Neural cell (in vitro differentiated cells): ENCODE results near the gene ALDH1A1. TPM values are rescaled to one million over a fixed set of nuclear protein-coding genes. Genes with fewer than 3 reads are reported as not detected.

ENCODE experiments used
- H2AFZ ChIP-seq: fragments of 200-600, 300-800 bp; sonication (generic), shearing (Covaris generic); 2 replicates; pipeline ENCODE4 v1.6.0; 2014; ENCODE audit warnings: low read depth, mild to moderate bottlenecking, antibody characterized with exemption, low read length, moderate library complexity
- H3F3A ChIP-seq: fragments of 200-600 bp; shearing (Covaris generic); 2 replicates; pipeline ENCODE4 v1.6.1; 2016; ENCODE audit warnings: mild to moderate bottlenecking, moderate library complexity, mixed read lengths, antibody characterized with exemption, low read length; ENCODE audit not compliant: insufficient read depth, poor library complexity, severe bottlenecking
- H3K27ac ChIP-seq: fragments of 200-600, 300-800 bp; sonication (generic), shearing (Covaris generic); 2 replicates; pipeline ENCODE4 v1.5.1; 2014; ENCODE audit warnings: mild to moderate bottlenecking, low read length, moderate library complexity
- H3K27me3 ChIP-seq: fragments of 300-800, 200-600 bp; sonication (generic), shearing (Covaris generic); 2 replicates; pipeline ENCODE4 v1.6.0; 2014; ENCODE audit warnings: mild to moderate bottlenecking, low read depth, low read length, moderate library complexity; ENCODE audit not compliant: insufficient read depth
- H3K36me3 ChIP-seq: fragments of 300-800, 200-600 bp; sonication (generic), shearing (Covaris generic); 2 replicates; pipeline ENCODE4 v1.5.1; 2014; ENCODE audit warnings: mild to moderate bottlenecking, antibody characterized with exemption, low read length, moderate library complexity; ENCODE audit not compliant: insufficient read depth
- H3K4me2 ChIP-seq: fragments of 300-800, 200-600 bp; sonication (generic), shearing (Covaris generic); 2 replicates; pipeline ENCODE4 v1.6.0; 2014; ENCODE audit warnings: mild to moderate bottlenecking, low read length
- H3K4me3 ChIP-seq: fragments of 300-800, 200-600 bp; sonication (generic), shearing (Covaris generic); 2 replicates; pipeline ENCODE4 v1.5.1; 2014; ENCODE audit warnings: mild to moderate bottlenecking, low read length, moderate library complexity
- H3K79me2 ChIP-seq: fragments of 200-600 bp; shearing (Covaris generic); replicated peaks from 2 replicates; pipeline ENCODE4 v1.6.0; 2014; ENCODE audit warnings: mild to moderate bottlenecking, low read length, moderate library complexity; ENCODE audit not compliant: insufficient read depth
- H3K9ac ChIP-seq: fragments of 300-800, 200-600 bp; sonication (generic), shearing (Covaris generic); 2 replicates; pipeline ENCODE4 v1.6.1; 2016; ENCODE audit warnings: mild to moderate bottlenecking, low read length, mixed read lengths
- H3K9me2 ChIP-seq: fragments of 200-600 bp; shearing (Covaris generic); 2 replicates; pipeline ENCODE4 v1.6.1; 2016; ENCODE audit warnings: mild to moderate bottlenecking, low read length, mixed read lengths; ENCODE audit not compliant: insufficient read depth
- H3K9me3 ChIP-seq: fragments of 200-600, 300-800 bp; sonication (generic), shearing (Covaris generic); 2 replicates; pipeline ENCODE4 v1.6.1; 2016; ENCODE audit warnings: mild to moderate bottlenecking, mixed run types, low read length, moderate library complexity, mixed read lengths
- H4K20me1 ChIP-seq: fragments of 200-600 bp; shearing (Covaris generic); 2 replicates; pipeline ENCODE4 v1.6.1; 2016; ENCODE audit warnings: mild to moderate bottlenecking, mixed run types; ENCODE audit not compliant: insufficient read depth
- CTCF ChIP-seq: fragments of 450-650 bp; IDR thresholded peaks from 2 replicates; pipeline ENCODE4 v1.5.1; 2014; ENCODE audit warnings: antibody characterized with exemption, mild to moderate bottlenecking, moderate library complexity; ENCODE audit not compliant: poor library complexity, severe bottlenecking
- EP300 ChIP-seq: fragments of 450-650 bp; conservative IDR thresholded peaks from 2 replicates; pipeline ENCODE4 v1.6.1; 2014; ENCODE audit warnings: antibody characterized with exemption, mild to moderate bottlenecking, moderate library complexity; ENCODE audit not compliant: poor library complexity, severe bottlenecking
- EZH2 ChIP-seq: fragments of 200-600, 300-800 bp; shearing (Covaris generic), sonication (generic); IDR thresholded peaks from 2 replicates; pipeline ENCODE4 v1.6.1; 2014; ENCODE audit warnings: antibody characterized with exemption, low read length, borderline replicate concordance, mild to moderate bottlenecking; ENCODE audit not compliant: insufficient read depth, poor library complexity, severe bottlenecking
- MXI1 ChIP-seq: fragments of 450-650 bp; conservative IDR thresholded peaks from 2 replicates; pipeline ENCODE4 v1.6.1; 2014; ENCODE audit warnings: antibody characterized with exemption, mild to moderate bottlenecking; ENCODE audit not compliant: poor library complexity, severe bottlenecking
- POLR2AphosphoS5 ChIP-seq: IDR thresholded peaks from 2 replicates; pipeline ENCODE4 v1.6.1; 2012
- RAD21 ChIP-seq: fragments of 450-650 bp; conservative IDR thresholded peaks from 2 replicates; pipeline ENCODE4 v1.6.1; 2014; ENCODE audit warnings: antibody characterized with exemption, mild to moderate bottlenecking, moderate library complexity
- REST ChIP-seq: IDR thresholded peaks from 2 replicates; pipeline ENCODE4 v1.6.1; 2012; ENCODE audit warnings: borderline replicate concordance
- SMC3 ChIP-seq: fragments of 450-650 bp; conservative IDR thresholded peaks from 2 replicates; pipeline ENCODE4 v1.6.1; 2014; ENCODE audit warnings: antibody characterized with exemption, mild to moderate bottlenecking, moderate library complexity; ENCODE audit not compliant: poor library complexity
- TAF1 ChIP-seq: IDR thresholded peaks from 2 replicates; pipeline ENCODE4 v1.6.1; 2012; ENCODE audit warnings: low read depth
- polyA plus RNA-seq: library from polyadenylated mRNA; depleted of rRNA; stranded (reverse); fragments of >200 nt; gene quantifications from 2 replicates; pipeline ENCODE4 v1.2.3, GENCODE V29; 2014

The ALDH1A1 gene
- polyA plus RNA-seq, 1 donor from 2014 or later: not detected

DNA sequence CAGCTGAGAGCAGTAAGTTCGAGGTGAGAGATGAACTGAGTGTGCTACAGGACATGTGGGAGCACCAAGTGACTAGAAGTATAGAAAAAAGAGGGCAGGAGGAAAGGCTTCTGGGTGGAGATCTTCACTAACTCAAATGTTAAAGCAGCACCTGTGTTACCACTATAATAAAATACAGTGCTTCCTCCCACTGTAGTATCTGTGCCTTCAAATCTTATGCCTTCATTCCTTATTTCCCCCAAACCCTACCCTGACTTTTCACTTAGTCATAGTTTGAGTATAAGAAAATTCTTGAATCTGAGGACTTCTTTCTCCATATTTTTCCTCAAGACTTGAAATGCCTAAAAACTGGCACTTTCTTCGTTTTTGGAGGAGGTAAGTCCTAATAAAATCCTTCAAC, 61.8 kb downstream of the ALDH1A1 start:
- TF ChIP-seq EZH2: no peak
- TF ChIP-seq EP300: no peak
- TF ChIP-seq REST: no peak
- TF ChIP-seq SMC3: no peak
- TF ChIP-seq RAD21: no peak
- no peak for TF ChIP-seq MXI1
- no peak for TF ChIP-seq CTCF
- no peak for TF ChIP-seq POLR2AphosphoS5
- TF ChIP-seq TAF1: no peak
- Histone ChIP-seq H3K36me3 (no peaks in the 10 kb centered on the region), H3K9ac (no peak overlapping the region), H4K20me1 (no peaks in the 10 kb centered on the region), H2AFZ (no peak overlapping the region), H3F3A (no peaks in the 10 kb centered on the region), H3K9me3 (peaks cover 3% of the 10 kb centered on the region), H3K4me3 (no peak overlapping the region), H3K79me2 (no peaks in the 10 kb centered on the region), H3K9me2 (no peaks in the 10 kb centered on the region), H3K27me3 (no peaks in the 10 kb centered on the region), H3K4me2 (no peak overlapping the region), H3K27ac (no peak overlapping the region)

DNA sequence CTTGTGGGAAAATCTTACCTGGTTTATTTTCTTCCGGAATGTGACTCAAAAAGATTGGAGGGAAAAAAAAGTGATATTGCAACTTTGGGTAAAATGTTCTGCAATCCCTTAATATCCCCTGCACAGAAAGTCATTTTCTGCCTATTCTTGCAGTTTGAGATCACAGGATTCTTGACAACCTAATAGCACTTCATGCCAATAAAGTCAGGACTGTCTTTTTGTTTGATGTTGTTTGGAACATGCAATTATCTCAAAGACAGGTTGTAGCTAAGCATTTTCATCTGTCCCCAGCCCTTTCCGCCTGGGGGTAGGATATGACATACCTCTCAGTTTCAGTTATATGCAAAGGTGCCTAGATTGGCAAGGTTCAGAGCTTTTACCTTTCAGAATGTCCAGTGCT, 63.9 kb downstream of the ALDH1A1 start:
- Histone ChIP-seq H3K79me2 (no peaks in the 10 kb centered on the region), H3K9ac (no peak overlapping the region), H3K27ac (no peak overlapping the region), H2AFZ (no peak overlapping the region), H3K36me3 (no peaks in the 10 kb centered on the region), H3K9me2 (no peaks in the 10 kb centered on the region), H3K4me2 (no peak overlapping the region), H3K27me3 (no peaks in the 10 kb centered on the region), H3K4me3 (no peak overlapping the region), H3K9me3 (peaks cover 3% of the 10 kb centered on the region), H4K20me1 (no peaks in the 10 kb centered on the region), H3F3A (no peaks in the 10 kb centered on the region)
- peak; percentile 94 for TF ChIP-seq EP300
- no peak for TF ChIP-seq SMC3
- TF ChIP-seq POLR2AphosphoS5: peak; percentile 78

DNA sequence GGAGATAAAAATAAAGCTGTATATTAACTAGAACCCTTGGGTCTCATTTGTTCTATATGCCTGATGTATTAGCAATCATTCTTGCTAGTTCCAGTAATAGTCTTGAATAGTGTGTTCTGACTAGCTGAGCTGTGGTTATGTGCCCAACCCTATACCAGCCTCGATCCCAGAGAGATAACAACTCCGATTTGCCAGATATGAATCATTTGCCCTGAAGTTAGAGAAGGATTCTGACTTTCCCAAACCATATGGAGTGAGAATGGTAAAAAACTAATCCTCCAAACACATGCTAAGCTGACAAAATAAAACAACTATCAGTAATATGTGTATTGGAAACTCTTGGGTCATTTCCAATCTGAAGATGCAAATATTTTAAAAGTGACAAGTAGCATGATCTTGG, 64.8 kb downstream of the ALDH1A1 start:
- Histone ChIP-seq H3K79me2 (no peaks in the 10 kb centered on the region), H3F3A (no peaks in the 10 kb centered on the region), H2AFZ (no peak overlapping the region), H3K27me3 (no peaks in the 10 kb centered on the region), H4K20me1 (no peaks in the 10 kb centered on the region), H3K9ac (no peak overlapping the region), H3K9me3 (peaks cover 3% of the 10 kb centered on the region), H3K4me3 (no peak overlapping the region), H3K9me2 (no peaks in the 10 kb centered on the region), H3K36me3 (no peaks in the 10 kb centered on the region), H3K27ac (no peak overlapping the region), H3K4me2 (no peak overlapping the region)
- TF ChIP-seq POLR2AphosphoS5: no peak
- no peak for TF ChIP-seq SMC3
- no peak for TF ChIP-seq TAF1
- TF ChIP-seq REST: no peak
- TF ChIP-seq RAD21: no peak
- no peak for TF ChIP-seq EZH2
- no peak for TF ChIP-seq EP300
- no peak for TF ChIP-seq CTCF
- TF ChIP-seq MXI1: no peak
